ENCODE measurements around the gene KCNN4. TPM values are rescaled to one million over a fixed set of nuclear protein-coding genes. Genes with fewer than 3 reads are reported as not detected.

KCNN4 gene
- total and polyA plus RNA-seq, 10 of the 15 experiments (the other 5 are each of a cell fraction or from before 2014, with no cell fraction given): 1.4 to 112 (median 77.9) TPM

DNA sequence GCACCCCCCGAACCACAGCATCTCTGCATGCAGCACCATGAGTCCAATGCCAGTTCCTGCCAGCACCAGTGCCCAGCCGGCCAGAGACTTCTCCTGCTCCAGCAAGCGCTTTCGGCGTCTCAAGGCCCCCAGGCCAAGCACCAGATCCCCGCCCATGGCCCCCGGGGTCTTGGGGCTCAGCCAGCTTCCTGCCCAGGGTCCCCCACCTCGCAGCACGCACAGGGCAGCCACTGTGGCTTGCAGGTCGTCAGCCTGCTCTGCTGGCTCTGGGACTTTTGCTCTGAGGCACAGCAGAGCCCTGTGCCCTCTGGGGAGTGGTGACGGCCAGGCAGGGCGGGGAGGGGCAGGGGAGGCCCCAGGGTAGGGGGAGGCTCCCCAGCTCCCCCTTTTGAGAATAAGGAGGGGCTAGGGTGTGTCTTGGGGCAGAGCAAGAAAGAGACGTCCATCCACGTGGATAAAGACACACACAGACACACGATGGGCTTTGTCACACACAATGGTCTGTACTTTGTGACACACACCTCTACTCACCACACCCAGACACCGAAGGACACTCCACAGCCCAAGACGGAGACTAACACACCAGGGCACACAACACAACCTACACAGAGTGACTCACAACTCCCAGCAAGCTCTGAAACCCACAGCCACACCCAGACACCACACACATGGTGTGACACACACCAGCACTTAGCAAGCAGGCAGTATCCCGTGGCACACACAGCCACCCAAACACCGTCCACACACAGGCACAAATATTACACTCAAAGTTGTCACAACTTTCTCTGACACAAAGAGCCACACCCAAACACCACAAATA, at the start of gene KCNN4 (continued):
- TF ChIP-seq, protein P1, sequence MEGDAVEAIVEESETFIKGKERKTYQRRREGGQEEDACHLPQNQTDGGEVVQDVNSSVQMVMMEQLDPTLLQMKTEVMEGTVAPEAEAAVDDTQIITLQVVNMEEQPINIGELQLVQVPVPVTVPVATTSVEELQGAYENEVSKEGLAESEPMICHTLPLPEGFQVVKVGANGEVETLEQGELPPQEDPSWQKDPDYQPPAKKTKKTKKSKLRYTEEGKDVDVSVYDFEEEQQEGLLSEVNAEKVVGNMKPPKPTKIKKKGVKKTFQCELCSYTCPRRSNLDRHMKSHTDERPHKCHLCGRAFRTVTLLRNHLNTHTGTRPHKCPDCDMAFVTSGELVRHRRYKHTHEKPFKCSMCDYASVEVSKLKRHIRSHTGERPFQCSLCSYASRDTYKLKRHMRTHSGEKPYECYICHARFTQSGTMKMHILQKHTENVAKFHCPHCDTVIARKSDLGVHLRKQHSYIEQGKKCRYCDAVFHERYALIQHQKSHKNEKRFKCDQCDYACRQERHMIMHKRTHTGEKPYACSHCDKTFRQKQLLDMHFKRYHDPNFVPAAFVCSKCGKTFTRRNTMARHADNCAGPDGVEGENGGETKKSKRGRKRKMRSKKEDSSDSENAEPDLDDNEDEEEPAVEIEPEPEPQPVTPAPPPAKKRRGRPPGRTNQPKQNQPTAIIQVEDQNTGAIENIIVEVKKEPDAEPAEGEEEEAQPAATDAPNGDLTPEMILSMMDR (IDR thresholded peaks at IDR 0.05 in 2 of 3, conservative IDR thresholded peaks at IDR 0.05 in 1 of 3; ENCODE audit: control insufficient read depth in 2 of 3, extremely low read depth in 1 of 3, insufficient read depth in 1 of 3, low read depth in 3 of 3, low read length in 3 of 3): no peak
- peak; percentile 80 for TF ChIP-seq MXI1 (IDR thresholded peaks at IDR 0.05; ENCODE audit: low read depth, low read length)
- TF ChIP-seq, protein P2, sequence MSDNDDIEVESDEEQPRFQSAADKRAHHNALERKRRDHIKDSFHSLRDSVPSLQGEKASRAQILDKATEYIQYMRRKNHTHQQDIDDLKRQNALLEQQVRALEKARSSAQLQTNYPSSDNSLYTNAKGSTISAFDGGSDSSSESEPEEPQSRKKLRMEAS (IDR thresholded peaks at IDR 0.05; ENCODE audit: low read depth, low read length): peak; percentile 69; the same call in 1 of the 2 replicates
- TF ChIP-seq CREB1 (IDR thresholded peaks at IDR 0.05; ENCODE audit: low read depth): no peak
- TF ChIP-seq, protein P3, sequence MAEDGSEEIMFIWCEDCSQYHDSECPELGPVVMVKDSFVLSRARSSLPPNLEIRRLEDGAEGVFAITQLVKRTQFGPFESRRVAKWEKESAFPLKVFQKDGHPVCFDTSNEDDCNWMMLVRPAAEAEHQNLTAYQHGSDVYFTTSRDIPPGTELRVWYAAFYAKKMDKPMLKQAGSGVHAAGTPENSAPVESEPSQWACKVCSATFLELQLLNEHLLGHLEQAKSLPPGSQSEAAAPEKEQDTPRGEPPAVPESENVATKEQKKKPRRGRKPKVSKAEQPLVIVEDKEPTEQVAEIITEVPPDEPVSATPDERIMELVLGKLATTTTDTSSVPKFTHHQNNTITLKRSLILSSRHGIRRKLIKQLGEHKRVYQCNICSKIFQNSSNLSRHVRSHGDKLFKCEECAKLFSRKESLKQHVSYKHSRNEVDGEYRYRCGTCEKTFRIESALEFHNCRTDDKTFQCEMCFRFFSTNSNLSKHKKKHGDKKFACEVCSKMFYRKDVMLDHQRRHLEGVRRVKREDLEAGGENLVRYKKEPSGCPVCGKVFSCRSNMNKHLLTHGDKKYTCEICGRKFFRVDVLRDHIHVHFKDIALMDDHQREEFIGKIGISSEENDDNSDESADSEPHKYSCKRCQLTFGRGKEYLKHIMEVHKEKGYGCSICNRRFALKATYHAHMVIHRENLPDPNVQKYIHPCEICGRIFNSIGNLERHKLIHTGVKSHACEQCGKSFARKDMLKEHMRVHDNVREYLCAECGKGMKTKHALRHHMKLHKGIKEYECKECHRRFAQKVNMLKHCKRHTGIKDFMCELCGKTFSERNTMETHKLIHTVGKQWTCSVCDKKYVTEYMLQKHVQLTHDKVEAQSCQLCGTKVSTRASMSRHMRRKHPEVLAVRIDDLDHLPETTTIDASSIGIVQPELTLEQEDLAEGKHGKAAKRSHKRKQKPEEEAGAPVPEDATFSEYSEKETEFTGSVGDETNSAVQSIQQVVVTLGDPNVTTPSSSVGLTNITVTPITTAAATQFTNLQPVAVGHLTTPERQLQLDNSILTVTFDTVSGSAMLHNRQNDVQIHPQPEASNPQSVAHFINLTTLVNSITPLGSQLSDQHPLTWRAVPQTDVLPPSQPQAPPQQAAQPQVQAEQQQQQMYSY (CRISPR knock-in tag; IDR thresholded peaks at IDR 0.05): no peak
- peak; percentile 26; the same call in 1 of the 2 replicates for TF ChIP-seq RB1 (IDR thresholded peaks at IDR 0.05; ENCODE audit: borderline replicate concordance)
- TF ChIP-seq TCF3 (IDR thresholded peaks at IDR 0.05; ENCODE audit: borderline replicate concordance, insufficient read depth, low read depth, low read length): 0 out of 2 replicates have a peak, but pooled peaks have one; percentile 27
- TF ChIP-seq ZSCAN29 (IDR thresholded peaks at IDR 0.05): no peak
- no peak for TF ChIP-seq WRNIP1 (IDR thresholded peaks at IDR 0.05; ENCODE audit: borderline replicate concordance, low read depth, low read length)
- TF ChIP-seq, protein P4, sequence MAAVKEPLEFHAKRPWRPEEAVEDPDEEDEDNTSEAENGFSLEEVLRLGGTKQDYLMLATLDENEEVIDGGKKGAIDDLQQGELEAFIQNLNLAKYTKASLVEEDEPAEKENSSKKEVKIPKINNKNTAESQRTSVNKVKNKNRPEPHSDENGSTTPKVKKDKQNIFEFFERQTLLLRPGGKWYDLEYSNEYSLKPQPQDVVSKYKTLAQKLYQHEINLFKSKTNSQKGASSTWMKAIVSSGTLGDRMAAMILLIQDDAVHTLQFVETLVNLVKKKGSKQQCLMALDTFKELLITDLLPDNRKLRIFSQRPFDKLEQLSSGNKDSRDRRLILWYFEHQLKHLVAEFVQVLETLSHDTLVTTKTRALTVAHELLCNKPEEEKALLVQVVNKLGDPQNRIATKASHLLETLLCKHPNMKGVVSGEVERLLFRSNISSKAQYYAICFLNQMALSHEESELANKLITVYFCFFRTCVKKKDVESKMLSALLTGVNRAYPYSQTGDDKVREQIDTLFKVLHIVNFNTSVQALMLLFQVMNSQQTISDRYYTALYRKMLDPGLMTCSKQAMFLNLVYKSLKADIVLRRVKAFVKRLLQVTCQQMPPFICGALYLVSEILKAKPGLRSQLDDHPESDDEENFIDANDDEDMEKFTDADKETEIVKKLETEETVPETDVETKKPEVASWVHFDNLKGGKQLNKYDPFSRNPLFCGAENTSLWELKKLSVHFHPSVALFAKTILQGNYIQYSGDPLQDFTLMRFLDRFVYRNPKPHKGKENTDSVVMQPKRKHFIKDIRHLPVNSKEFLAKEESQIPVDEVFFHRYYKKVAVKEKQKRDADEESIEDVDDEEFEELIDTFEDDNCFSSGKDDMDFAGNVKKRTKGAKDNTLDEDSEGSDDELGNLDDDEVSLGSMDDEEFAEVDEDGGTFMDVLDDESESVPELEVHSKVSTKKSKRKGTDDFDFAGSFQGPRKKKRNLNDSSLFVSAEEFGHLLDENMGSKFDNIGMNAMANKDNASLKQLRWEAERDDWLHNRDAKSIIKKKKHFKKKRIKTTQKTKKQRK (IDR thresholded peaks at IDR 0.05; ENCODE audit: low read depth, low read length): no peak
- TF ChIP-seq NFYA (IDR thresholded peaks at IDR 0.05; ENCODE audit: borderline replicate concordance, low read depth, low read length): no peak
- TF ChIP-seq, protein P5, sequence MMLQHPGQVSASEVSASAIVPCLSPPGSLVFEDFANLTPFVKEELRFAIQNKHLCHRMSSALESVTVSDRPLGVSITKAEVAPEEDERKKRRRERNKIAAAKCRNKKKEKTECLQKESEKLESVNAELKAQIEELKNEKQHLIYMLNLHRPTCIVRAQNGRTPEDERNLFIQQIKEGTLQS (IDR thresholded peaks at IDR 0.05; ENCODE audit: borderline replicate concordance, extremely low read depth, low read depth, low read length): no peak
- 0 out of 2 replicates have a peak, but pooled peaks have one; percentile 38 for TF ChIP-seq ZNF217 (IDR thresholded peaks at IDR 0.05)
- no peak for TF ChIP-seq CBX3 (IDR thresholded peaks at IDR 0.05; ENCODE audit: borderline replicate concordance, low read depth)
- TF ChIP-seq ZZZ3 (IDR thresholded peaks at IDR 0.05; ENCODE audit: control insufficient read depth, insufficient read length, low read depth): no peak
- TF ChIP-seq, protein P6, sequence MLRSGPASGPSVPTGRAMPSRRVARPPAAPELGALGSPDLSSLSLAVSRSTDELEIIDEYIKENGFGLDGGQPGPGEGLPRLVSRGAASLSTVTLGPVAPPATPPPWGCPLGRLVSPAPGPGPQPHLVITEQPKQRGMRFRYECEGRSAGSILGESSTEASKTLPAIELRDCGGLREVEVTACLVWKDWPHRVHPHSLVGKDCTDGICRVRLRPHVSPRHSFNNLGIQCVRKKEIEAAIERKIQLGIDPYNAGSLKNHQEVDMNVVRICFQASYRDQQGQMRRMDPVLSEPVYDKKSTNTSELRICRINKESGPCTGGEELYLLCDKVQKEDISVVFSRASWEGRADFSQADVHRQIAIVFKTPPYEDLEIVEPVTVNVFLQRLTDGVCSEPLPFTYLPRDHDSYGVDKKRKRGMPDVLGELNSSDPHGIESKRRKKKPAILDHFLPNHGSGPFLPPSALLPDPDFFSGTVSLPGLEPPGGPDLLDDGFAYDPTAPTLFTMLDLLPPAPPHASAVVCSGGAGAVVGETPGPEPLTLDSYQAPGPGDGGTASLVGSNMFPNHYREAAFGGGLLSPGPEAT (IDR thresholded peaks at IDR 0.05; ENCODE audit: low read depth): no peak
